ENCODE results near the gene RPL29.

The RPL29 gene

GRCh38 chr3:51945031-51945840, 50.5 kb downstream of the RPL29 start:
- DNase-seq (ENCODE audit: low spot score): no peak

DNA sequence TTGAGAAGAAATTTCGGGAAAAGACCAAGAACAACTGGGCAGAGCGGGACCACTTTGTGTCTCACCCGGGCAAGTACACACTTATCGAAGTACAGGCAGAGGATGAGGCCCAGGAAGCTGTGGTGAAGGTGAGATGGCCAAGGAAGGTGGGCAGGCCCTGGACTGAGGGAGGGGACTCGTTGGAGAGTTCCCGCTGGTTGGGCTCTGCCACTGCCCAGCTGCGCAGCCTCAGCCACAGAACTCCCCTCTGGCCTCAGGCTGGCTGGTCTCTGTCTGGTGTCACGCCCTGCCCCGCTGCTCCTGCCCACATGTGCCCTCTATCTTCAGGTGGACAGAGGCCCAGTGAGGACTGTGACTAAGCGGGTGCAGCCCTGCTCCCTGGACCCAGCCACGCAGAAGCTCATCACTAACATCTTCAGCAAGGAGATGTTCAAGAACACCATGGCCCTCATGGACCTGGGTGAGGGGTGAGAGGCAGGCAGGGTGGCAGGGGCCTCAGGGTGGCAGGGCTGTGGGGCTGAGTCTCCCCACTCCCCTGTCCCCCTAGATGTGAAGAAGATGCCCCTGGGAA, 51.2 kb downstream of the RPL29 start:
- no peak for DNase-seq (ENCODE audit: low spot score)
